ENCODE measurements around the gene CEP128.

- no peak for TF ChIP-seq JUND (IDR thresholded peaks at IDR 0.05)
- TF ChIP-seq, protein P1, sequence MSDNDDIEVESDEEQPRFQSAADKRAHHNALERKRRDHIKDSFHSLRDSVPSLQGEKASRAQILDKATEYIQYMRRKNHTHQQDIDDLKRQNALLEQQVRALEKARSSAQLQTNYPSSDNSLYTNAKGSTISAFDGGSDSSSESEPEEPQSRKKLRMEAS (IDR thresholded peaks at IDR 0.05) = no peak
- TF ChIP-seq, protein P2, sequence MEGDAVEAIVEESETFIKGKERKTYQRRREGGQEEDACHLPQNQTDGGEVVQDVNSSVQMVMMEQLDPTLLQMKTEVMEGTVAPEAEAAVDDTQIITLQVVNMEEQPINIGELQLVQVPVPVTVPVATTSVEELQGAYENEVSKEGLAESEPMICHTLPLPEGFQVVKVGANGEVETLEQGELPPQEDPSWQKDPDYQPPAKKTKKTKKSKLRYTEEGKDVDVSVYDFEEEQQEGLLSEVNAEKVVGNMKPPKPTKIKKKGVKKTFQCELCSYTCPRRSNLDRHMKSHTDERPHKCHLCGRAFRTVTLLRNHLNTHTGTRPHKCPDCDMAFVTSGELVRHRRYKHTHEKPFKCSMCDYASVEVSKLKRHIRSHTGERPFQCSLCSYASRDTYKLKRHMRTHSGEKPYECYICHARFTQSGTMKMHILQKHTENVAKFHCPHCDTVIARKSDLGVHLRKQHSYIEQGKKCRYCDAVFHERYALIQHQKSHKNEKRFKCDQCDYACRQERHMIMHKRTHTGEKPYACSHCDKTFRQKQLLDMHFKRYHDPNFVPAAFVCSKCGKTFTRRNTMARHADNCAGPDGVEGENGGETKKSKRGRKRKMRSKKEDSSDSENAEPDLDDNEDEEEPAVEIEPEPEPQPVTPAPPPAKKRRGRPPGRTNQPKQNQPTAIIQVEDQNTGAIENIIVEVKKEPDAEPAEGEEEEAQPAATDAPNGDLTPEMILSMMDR (IDR thresholded peaks at IDR 0.05 in 2 of 3, conservative IDR thresholded peaks at IDR 0.05 in 1 of 3; ENCODE audit: borderline replicate concordance in 1 of 3, insufficient read depth in 1 of 3, low read depth in 2 of 3, low read length in 2 of 3) = no peak
- TF ChIP-seq RAD21 (IDR thresholded peaks at IDR 0.05; ENCODE audit: low read depth) = no peak
- no peak for TF ChIP-seq POLR2A (IDR thresholded peaks at IDR 0.05; ENCODE audit: borderline replicate concordance, extremely low read depth, insufficient read depth, insufficient read length)
- no peak for TF ChIP-seq REST (IDR thresholded peaks at IDR 0.05; ENCODE audit: low read depth)
- TF ChIP-seq SP1 (IDR thresholded peaks at IDR 0.05; ENCODE audit: low read depth) = no peak
- no peak for TF ChIP-seq CEBPB (IDR thresholded peaks at IDR 0.05; ENCODE audit: low read depth)
- no peak for TF ChIP-seq YY1 (IDR thresholded peaks at IDR 0.05; ENCODE audit: extremely low read depth, insufficient replicate concordance, low read depth, low read length)
- TF ChIP-seq POLR2AphosphoS5 (IDR thresholded peaks at IDR 0.05; ENCODE audit: low read depth, low read length) = no peak
- TF ChIP-seq ELF1 (IDR thresholded peaks at IDR 0.05; ENCODE audit: borderline replicate concordance, low read depth) = no peak
- no peak for TF ChIP-seq EGR1 (IDR thresholded peaks at IDR 0.05; ENCODE audit: low read depth)
- no peak for TF ChIP-seq TCF7L2 (IDR thresholded peaks at IDR 0.05; ENCODE audit: borderline replicate concordance, extremely low read depth, insufficient read depth, insufficient read length)
- TF ChIP-seq SIN3A (IDR thresholded peaks at IDR 0.05; ENCODE audit: low read depth) = no peak
Observed at GRCh38 chr14:80606347-80606772, 335.2 kb downstream of the CEP128 start.

All from HCT116 (cell line).